CD4-positive, alpha-beta T cell (primary cell): ENCODE data around the gene PTCHD4. TPM values are rescaled to one million over a fixed set of nuclear protein-coding genes. Genes with fewer than 3 reads are reported as not detected.

Experiments
- ATAC-seq: fragments of 200-7000 bp; cut with Tn5 transposase; one replicate; pipeline ENCODE4 v1.10.0; 2022; ENCODE audit warnings: mild to moderate bottlenecking; ENCODE audit not compliant: poor library complexity
- CTCF ChIA-PET: fragments of 350-600 bp; sonication (Branson Sonifier 250); formaldehyde crosslinking; loops from one replicate; lab custom pipeline; 2021; ENCODE audit warnings: antibody characterized with exemption, inconsistent platforms; lab: Charles Lee
- POLR2A ChIA-PET: fragments of 350-600 bp; sonication (Branson Sonifier 250); formaldehyde crosslinking; loops from one replicate; lab custom pipeline; 2021; ENCODE audit warnings: antibody characterized with exemption, inconsistent platforms; lab: Charles Lee
- DNase-seq, 14 experiments: peaks; one replicate each; pipeline ENCODE4 v3.0.0-alpha.2; 2013 to 2020; ENCODE audit warnings: mixed read lengths in 2 of 14
- H3K27ac ChIP-seq, 2 donors: one replicate each; pipeline versions ENCODE4 v1.5.1 to v1.7.0; 2013; ENCODE audit warnings: low read length in 2 of 2, low read depth in 1 of 2, mild to moderate bottlenecking in 1 of 2
- H3K27me3 ChIP-seq, 2 experiments: 1 replicate in 1 of 2; 2 replicates in 1 of 2; pipeline versions ENCODE4 v1.6.1 to v1.7.0; 2013; ENCODE audit warnings: low read length in 2 of 2, control low read depth in 1 of 2, mild to moderate bottlenecking in 1 of 2, moderate library complexity in 1 of 2; ENCODE audit not compliant: insufficient read depth in 2 of 2, control insufficient read depth in 1 of 2
- H3K36me3 ChIP-seq: one replicate; pipeline ENCODE4 v1.6.1; 2013; ENCODE audit warnings: low read length, control low read depth; ENCODE audit not compliant: insufficient read depth
- H3K4me1 ChIP-seq: one replicate; pipeline ENCODE4 v1.6.1; 2013; ENCODE audit warnings: low read length, control low read depth; ENCODE audit not compliant: insufficient read depth
- H3K4me3 ChIP-seq: one replicate; pipeline ENCODE4 v1.5.1; 2013; ENCODE audit warnings: mild to moderate bottlenecking, low read length, moderate library complexity
- H3K9me3 ChIP-seq, 2 experiments: 1 replicate in 1 of 2; 2 replicates in 1 of 2; pipeline versions ENCODE4 v1.6.1 to v1.7.0; 2013; ENCODE audit warnings: low read length in 2 of 2, mild to moderate bottlenecking in 2 of 2, control low read depth in 1 of 2, moderate library complexity in 1 of 2; ENCODE audit not compliant: control insufficient read depth in 1 of 2, insufficient read depth in 1 of 2
- H3K27ac Mint-ChIP-seq: one replicate; pipeline ENCODE4 v1.8.0; 2020; ENCODE audit warnings: mixed read lengths
- H3K27me3 Mint-ChIP-seq: one replicate; pipeline ENCODE4 v1.8.0; 2021; ENCODE audit warnings: mixed read lengths
- H3K36me3 Mint-ChIP-seq: one replicate; pipeline ENCODE4 v1.8.0; 2021; ENCODE audit warnings: low read depth, mixed read lengths
- H3K4me1 Mint-ChIP-seq: one replicate; pipeline ENCODE4 v1.8.0; 2021; ENCODE audit warnings: low read depth, mixed read lengths
- H3K4me3 Mint-ChIP-seq: one replicate; pipeline ENCODE4 v1.8.0; 2020; ENCODE audit warnings: mild to moderate bottlenecking, mixed read lengths
- H3K9me3 Mint-ChIP-seq: one replicate; pipeline ENCODE4 v1.8.0; 2020; ENCODE audit warnings: mixed read lengths
- intact Hi-C, 2 experiments: fragments of 100-400 bp; cut with DNase I in 1 of 2; cut with micrococcal nuclease in 1 of 2; formaldehyde crosslinking; loops; one replicate each; pipeline versions ENCODE4 v1.15.1 to v1.9.0; 2023 to 2025; cut with DNase I, micrococcal nuclease
- total RNA-seq, 174 experiments: library from RNA in 2 of 174; stranded (reverse) in 2 of 174; gene quantifications; one replicate each; pipeline ENCODE4 v1.2.3 and lab custom pipeline; 2021 to 2026
- TF ChIP-seq, protein P1 (sequence below): fragments of 200-600 bp; IDR thresholded peaks from one replicate; pipeline ENCODE4 v1.8.0; 2022; ENCODE audit warnings: antibody characterized with exemption, mild to moderate bottlenecking

PTCHD4 gene
- total RNA-seq, 2 experiments from 2014 or later: not detected

DNA sequence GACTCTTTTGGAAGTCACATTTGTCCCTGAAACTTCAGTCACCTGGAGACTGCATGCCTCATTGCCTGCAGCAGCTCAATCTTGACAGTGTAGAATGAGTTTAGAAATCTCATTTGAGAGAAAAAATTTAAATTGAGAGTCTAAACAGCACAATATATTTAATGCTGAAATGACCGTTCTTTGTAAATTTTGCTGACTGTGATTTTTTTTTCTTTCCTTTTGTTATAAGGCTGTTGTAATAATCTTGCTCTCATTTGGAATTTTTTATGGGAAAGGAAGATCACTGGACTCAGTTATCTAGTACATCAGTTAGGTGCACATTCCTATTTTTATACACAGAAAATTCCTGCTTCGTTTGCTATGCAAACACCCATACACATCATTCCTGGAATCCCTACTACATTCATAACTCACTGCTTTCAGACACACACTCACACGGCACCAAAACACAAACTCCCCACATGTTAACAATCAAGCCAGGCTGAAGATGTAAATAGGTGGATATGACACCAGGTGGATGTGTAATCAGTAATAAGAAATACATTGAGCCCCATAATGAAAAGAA lies 43.8 kb downstream of the PTCHD4 start:
- DNase-seq (no peak), ATAC-seq (no peak)
- Histone ChIP-seq H3K27me3 (peaks cover 10 to 14% of the 10 kb centered on the region in 2 experiments), H3K4me1 (no peaks in the 10 kb centered on the region), H3K27ac (no peak overlapping the region), H3K4me3 (no peak overlapping the region), H3K9me3 (peaks cover 0 to 4% of the 10 kb centered on the region in 2 experiments), H3K36me3 (no peaks in the 10 kb centered on the region)
- TF ChIP-seq, protein P1, sequence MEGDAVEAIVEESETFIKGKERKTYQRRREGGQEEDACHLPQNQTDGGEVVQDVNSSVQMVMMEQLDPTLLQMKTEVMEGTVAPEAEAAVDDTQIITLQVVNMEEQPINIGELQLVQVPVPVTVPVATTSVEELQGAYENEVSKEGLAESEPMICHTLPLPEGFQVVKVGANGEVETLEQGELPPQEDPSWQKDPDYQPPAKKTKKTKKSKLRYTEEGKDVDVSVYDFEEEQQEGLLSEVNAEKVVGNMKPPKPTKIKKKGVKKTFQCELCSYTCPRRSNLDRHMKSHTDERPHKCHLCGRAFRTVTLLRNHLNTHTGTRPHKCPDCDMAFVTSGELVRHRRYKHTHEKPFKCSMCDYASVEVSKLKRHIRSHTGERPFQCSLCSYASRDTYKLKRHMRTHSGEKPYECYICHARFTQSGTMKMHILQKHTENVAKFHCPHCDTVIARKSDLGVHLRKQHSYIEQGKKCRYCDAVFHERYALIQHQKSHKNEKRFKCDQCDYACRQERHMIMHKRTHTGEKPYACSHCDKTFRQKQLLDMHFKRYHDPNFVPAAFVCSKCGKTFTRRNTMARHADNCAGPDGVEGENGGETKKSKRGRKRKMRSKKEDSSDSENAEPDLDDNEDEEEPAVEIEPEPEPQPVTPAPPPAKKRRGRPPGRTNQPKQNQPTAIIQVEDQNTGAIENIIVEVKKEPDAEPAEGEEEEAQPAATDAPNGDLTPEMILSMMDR: no peak
- intact Hi-C loops: no loop called here
- no peak overlapping the region for H3K4me3 Mint-ChIP-seq
- no peaks in the 10 kb centered on the region for H3K36me3 Mint-ChIP-seq
- peaks cover 58% of the 10 kb centered on the region for H3K27me3 Mint-ChIP-seq
- H3K27ac Mint-ChIP-seq: no peak overlapping the region
- no peaks in the 10 kb centered on the region for H3K9me3 Mint-ChIP-seq
- ChIA-PET CTCF (no interaction called here), POLR2A (no interaction called here)
- no peaks in the 10 kb centered on the region for H3K4me1 Mint-ChIP-seq

DNA sequence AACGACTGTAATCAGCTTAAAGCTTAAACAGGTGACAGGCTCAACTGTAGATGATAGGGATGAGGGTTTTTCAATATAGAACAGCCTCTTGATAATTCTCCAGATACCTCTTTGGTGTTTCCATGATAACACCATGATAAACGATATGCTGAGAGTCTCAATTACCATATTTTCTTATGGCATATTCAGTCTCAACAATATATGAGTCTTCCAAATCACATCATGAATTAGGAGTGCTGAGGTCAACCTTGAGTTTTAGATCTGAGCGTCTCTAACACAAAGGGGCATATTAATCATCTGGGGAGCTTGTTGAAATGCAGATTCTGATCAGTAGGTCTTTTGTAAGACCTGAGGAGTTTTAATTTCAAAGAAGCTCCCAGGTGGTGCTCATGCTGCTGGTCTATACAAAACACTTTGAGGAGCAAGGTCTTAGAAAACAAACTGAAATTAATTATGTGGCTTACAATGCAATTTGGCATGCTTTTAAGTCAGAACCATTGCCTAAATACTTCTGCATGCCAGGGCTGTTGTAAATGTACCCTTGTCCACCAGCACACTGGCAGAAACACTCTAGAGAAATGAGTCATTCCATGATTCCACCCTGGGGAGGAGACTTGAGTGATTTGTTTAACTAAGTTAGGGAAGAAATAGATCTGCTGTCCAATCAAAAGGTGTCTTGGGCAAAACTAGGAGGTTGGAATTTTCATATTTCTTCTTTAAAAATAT lies 49.6 kb downstream of the PTCHD4 start:
- H3K9me3 Mint-ChIP-seq: peaks cover 5% of the 10 kb centered on the region
- TF ChIP-seq, protein P1: no peak
- no peak for DNase-seq
- H3K27ac ChIP-seq: no peak overlapping the region
- no peaks in the 10 kb centered on the region for H3K36me3 Mint-ChIP-seq
- intact Hi-C loops: no loop called here
- H3K4me3 Mint-ChIP-seq: no peak overlapping the region
- H3K36me3 ChIP-seq: no peaks in the 10 kb centered on the region
- ChIA-PET POLR2A (no interaction called here), CTCF (no interaction called here)
- peaks cover 27% of the 10 kb centered on the region for H3K27me3 Mint-ChIP-seq
- no peaks in the 10 kb centered on the region for H3K9me3 ChIP-seq
- H3K27me3 ChIP-seq: peaks cover 0 to 3% of the 10 kb centered on the region in 2 experiments
- H3K4me3 ChIP-seq: no peak overlapping the region
- no peaks in the 10 kb centered on the region for H3K4me1 ChIP-seq
- no peak for ATAC-seq
- H3K4me1 Mint-ChIP-seq: no peaks in the 10 kb centered on the region
- H3K27ac Mint-ChIP-seq: no peak overlapping the region
